HG02759 (cell line): ENCODE results near the gene IGFL1.
"Not testable (repeated sequence)": the region's sequence is repeated elsewhere in the genome, so short reads cannot be mapped to it uniquely, and the experiment has no call there.

Experiments used
- ATAC-seq: cut with Tn5 transposase; IDR thresholded peaks from one replicate; pipeline ENCODE4 v1.9.1; 2021; ENCODE audit warnings: mild to moderate bottlenecking, moderate library complexity; ENCODE audit not compliant: unreplicated experiment

Gene IGFL1

DNA sequence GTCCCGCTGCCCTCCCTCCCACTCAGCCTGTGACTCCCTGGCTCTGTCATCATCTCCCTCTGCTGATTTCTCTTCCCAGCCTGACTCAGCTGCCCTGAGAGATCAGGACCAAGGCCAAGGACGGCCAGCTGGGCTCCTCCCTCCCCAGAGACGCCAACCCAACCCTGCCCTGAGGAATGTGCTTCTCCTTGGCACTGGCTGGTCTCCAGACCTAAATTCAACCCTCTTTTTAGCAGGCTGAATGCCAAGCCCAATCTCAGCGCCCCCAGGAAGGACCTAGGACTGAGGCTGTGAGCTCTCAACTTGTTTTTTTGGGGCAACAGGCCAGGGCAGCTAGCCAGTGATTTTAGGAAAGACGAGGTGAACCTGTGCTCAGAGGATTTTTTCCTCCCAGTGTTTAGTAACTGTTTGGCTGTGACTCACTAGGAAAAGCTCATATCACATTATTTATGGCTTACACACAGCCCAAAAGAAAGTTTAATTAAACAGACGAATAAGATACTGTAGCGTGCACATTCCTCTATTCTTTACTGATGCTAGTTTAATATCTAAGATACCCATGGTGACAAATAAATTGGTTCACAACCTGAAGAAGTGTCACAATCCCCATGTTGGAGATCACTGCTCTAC lies 7.4 kb upstream of the IGFL1 start:
- no peak for ATAC-seq

DNA sequence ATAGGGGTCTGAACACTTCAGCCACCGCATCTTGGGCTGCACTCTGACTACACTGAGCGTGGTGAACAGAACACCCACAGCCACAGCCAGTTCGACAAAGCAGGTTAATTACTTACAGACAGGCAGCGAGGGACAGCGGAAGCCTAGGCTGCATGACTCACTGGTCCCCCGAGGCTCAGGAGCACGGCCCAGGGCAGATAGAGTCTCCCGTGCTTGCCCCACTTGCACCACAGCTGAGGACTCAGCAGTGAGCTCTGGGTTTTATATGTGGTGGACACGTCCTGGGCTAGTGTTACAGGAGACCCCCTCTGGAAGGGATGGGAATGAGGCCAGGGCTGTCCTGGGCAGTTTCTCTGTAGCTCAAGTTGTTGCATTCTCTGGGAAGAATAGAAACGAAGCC lies 5.8 kb upstream of the IGFL1 start:
- not testable (repeated sequence) for ATAC-seq

- no peak for ATAC-seq
Observed at GRCh38 chr19:46224773-46225172, 4.8 kb upstream of the IGFL1 start.

GRCh38 chr19:46225558-46226004 lies 4.0 kb upstream of the IGFL1 start:
- ATAC-seq: no peak

DNA sequence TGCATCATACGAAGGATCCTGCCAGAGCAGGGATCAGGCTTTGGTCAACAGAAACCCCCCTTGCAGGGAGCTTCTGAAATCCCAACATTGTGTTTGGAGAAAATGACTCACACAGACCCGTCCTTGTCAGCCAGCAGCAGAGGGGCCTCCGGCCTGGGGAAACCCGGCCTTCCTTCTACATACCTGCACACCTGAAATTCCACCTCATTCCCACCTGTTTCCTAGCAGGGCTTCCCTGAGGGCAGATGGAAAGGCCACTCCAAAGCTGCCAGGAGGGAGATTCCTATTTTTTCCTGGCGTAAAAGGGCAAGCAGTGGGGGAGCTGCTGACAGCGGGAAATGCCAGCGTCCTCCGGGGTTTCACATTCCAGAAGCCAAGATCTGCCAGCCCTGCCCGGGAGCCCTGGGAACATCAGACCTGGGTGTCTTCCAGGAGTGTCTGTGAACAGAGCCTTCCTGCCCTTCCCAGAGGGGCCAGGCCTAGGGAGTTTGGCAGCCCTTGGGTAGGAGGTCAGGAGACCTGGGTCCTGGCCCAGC lies 3.0 kb upstream of the IGFL1 start:
- no peak for ATAC-seq

- ATAC-seq: no peak
Observed at GRCh38 chr19:46232029-46232428, 2.5 kb downstream of the IGFL1 start.

DNA sequence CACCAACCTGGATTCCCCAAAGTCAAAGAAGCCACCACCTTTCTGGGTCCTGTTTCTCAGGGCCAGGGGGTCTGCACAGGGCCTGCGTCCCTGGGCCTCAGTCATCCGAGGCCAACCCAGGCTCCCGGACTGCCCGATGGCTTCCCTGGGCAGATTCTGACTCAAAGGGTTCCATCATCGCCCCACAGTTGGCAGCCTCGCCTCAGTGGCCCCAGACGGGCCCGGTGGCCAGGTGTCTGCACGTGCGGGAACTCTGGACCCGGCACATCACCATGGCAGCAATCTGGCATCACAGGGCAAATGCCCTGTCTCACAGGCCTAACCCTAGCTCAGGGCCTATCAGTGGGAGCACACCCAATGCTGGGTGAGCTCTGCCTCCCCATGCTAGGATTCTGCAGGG lies 2.9 kb downstream of the IGFL1 start:
- no peak for ATAC-seq

DNA sequence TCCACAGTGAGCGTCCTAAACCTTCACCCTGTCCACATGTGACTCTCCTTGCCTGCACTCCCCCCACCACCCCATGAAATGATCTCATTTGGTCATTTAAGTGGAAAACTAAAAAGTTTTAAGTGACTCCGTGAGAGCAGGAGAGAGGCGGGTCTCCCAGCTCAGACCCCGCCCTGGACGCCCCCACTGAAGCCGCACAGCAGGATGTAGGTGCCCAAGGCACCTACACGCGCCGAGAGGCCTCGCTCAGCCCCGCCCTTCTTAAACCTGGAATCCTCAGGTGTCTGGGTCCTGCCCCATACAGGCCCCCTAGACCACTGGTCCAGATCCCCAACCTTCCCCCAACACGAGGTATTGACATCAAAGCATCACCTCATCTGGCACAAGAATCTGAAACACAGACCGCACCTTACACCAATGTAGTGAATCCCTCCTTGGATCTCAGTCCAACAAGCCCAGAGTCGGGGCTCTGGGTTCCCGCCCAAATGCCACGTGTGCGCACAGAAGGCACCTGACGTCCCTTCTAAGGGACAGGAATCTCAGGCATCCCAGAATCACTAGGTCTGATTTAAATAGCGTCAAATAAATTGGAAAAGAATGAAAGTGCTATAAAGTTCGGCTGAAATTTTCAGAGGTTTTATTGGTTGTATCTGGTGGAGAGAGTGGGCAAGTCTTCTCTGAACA lies 3.5 kb downstream of the IGFL1 start:
- ATAC-seq: no peak

GRCh38 chr19:46233871-46234270 lies 4.3 kb downstream of the IGFL1 start:
- ATAC-seq: not testable (repeated sequence)

DNA sequence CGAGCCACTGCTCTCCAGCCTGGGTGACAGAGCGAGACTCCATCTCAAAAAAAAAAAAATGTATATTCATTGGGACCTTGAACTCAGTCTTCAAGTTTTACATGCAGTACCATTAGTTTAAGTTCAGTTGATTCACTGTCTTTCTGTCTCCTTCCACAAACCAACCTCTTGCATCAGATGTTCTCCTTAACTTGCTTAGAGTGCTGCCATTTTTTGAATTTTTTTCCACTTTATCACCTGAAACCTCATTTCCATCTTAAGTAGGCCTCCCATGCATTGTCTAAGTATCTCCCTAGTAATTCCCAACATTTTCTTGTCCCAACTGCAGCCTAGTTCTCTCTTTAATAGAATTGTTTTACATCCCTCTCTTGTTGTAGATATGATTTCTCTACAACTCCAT lies 8.6 kb downstream of the IGFL1 start:
- not testable (repeated sequence) for ATAC-seq

DNA sequence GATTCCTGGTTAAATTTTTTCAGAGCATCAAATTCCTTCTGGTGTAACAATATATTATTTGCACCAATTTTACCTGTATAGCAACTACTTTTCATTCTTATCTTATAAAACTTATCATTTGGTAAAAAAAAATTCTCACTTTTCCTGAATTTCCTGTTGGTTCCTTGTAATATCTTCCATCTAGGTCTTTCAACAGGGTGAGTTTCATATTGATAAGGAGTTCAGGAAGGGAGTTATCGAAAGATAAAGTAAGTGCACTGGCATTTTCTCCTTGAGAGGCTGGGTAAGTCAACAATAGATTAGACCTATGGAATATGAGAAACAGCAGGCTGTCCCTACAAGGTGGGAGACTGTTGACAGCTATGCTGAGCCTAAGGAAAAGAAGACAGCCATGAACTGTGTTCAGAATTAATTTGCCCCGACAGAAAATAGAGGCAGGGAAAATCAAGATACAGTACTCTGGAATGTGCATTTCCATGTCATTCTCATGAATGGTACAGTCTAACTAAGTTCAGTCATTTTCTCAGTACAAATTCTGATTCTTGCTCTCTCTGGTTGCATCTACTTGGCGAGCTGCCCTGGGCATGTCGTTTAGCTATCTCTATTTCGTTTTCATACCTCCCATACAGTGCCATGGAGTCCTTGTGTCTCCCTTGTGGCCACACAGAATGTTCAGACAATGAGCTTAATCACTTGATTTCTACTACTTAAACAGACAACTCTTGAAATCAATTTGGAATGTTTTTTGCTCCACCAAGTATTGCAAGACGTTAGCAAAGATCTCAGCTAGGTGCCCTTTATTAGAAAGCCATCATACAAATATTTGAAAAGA lies 9.9 kb downstream of the IGFL1 start:
- ATAC-seq: no peak

DNA sequence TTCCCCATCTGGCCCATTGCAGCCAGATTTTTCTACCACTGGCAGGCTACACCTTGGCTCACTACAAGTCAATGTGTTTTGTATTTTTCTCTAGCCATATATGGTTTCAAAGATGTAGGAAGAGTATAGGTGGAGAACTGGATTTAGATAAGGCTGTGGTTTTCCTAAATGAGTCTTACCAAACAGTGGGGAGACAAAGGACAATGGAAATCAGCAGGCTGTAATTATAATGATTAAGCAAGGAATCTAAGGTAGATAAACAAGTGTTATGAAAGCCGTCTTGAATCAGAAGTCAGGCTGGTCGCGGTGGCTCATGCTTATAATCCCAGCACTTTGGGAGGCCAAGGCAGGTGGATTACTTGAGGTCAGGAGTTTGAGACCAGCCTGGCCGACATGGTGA lies 11.2 kb downstream of the IGFL1 start:
- ATAC-seq: no peak

GRCh38 chr19:46241626-46242025 lies 12.1 kb downstream of the IGFL1 start:
- ATAC-seq: no peak

GRCh38 chr19:46243081-46243654 lies 13.6 kb downstream of the IGFL1 start:
- not testable (repeated sequence) for ATAC-seq

DNA sequence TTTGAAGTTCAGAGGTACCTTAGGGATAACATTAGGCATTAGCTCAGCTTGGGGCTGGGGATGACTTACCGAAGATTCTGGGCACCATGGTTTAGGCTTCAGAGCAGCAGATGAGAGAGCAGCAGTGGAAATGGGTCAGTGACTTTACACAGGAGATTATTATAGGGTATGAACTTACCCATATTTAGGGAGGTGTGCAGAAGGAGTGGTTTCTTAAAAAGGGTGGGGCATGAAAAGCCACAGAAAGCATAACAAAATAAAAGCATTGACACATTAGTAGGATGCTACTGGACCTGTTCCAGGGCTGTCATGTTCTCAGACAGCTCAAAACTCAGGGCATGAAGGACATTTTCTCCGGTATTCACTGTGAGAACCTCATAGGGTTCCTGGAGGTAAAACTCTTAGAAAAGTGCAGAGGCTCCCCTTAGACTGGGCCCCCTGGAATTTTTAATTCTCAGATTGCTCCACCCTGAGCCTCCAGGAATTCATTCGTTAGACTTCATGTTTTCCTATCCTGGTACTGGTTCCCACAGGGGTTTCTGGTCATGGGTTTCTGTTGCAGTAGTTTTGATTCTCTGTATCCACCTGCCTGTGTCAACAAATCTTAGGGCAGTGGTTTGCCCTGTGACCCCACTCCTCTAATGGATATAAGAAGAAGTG lies 20.7 kb downstream of the IGFL1 start:
- no peak for ATAC-seq

GRCh38 chr19:46251416-46251815 lies 21.9 kb downstream of the IGFL1 start:
- no peak for ATAC-seq

GRCh38 chr19:46254776-46255175 lies 25.2 kb downstream of the IGFL1 start:
- no peak for ATAC-seq

DNA sequence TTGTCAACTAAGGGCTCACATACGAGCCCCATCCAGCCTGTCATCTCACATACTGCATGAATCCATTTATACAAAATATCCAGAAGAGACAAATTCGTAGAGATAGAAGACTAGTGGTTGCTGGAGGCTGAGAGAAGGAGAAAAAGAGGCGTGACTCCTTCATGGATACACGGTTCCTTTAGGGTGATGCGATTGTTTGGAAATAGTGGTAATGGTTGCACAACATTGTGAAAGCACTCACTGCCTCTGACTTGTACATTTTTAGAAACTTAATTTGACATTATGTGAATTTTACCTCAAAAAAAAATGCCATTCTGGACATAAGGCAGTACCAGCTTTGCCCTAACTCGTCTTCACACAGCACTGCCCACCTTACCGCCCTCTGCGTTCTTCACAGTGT lies 27.3 kb downstream of the IGFL1 start:
- ATAC-seq: no peak

GRCh38 chr19:46261501-46261900 lies 32.0 kb downstream of the IGFL1 start:
- not testable (repeated sequence) for ATAC-seq

- not testable (repeated sequence) for ATAC-seq
Observed at GRCh38 chr19:46262684-46263296, 33.2 kb downstream of the IGFL1 start.
